ENCODE results near the gene OR5AK2. TPM values are rescaled to one million over a fixed set of nuclear protein-coding genes. Genes with fewer than 3 reads are reported as not detected.

Gene OR5AK2
- total RNA-seq, 1 donor from 2014 or later = not detected

DNA sequence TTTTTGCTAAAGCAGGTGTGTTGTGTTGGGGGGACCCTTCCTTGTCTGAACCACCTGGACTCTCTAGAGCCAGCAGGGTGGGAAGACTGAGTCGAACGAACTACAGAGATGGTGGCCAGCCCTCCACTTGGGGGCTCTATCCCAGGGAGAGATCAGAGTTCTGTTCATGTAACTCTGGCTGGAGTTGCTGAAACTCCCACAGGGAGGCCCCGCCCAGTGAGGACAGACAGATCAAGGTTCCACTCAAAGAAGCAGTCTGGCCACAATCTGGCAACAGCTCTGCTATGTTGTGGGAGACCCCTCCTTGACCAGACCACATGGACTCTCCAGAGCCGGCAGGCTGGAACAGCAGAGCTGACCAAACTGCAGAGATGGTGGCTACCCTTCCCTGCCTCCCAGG, 20.2 kb upstream of the OR5AK2 start:
- DNase-seq (ENCODE audit: low read depth) = no peak
- peak; percentile 72 for FAIRE-seq
- TF ChIP-seq, protein P1, sequence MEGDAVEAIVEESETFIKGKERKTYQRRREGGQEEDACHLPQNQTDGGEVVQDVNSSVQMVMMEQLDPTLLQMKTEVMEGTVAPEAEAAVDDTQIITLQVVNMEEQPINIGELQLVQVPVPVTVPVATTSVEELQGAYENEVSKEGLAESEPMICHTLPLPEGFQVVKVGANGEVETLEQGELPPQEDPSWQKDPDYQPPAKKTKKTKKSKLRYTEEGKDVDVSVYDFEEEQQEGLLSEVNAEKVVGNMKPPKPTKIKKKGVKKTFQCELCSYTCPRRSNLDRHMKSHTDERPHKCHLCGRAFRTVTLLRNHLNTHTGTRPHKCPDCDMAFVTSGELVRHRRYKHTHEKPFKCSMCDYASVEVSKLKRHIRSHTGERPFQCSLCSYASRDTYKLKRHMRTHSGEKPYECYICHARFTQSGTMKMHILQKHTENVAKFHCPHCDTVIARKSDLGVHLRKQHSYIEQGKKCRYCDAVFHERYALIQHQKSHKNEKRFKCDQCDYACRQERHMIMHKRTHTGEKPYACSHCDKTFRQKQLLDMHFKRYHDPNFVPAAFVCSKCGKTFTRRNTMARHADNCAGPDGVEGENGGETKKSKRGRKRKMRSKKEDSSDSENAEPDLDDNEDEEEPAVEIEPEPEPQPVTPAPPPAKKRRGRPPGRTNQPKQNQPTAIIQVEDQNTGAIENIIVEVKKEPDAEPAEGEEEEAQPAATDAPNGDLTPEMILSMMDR (IDR thresholded peaks at IDR 0.05; ENCODE audit: insufficient read depth, low read length, severe bottlenecking) = no peak
- Histone ChIP-seq H3K27me3 (ENCODE audit: control insufficient read depth, insufficient read depth, low read length) (no peaks in the 10 kb centered on the region), H3K36me3 (ENCODE audit: control insufficient read depth, insufficient read depth, low read length) (no peaks in the 10 kb centered on the region), H3K4me3 (ENCODE audit: low read depth, low read length) (no peak overlapping the region)

DNA sequence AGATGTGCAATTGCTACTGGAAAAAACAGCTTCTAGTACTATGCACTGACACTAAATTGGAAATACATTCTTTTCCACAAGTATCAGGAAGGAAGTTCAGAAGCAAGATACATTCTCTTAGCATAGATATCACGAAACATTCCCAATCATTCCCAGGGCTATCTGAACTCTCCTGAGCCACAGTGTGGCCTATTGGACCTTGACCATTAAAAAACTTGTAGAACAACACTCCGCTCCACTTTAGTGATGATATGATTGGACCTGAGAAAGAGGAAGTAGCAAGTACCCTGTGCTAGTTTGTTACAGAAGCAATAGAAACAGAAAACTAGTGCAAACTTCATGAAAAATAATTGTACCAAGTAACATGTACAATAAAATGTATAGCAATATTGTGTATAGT, 11.4 kb upstream of the OR5AK2 start:
- DNase-seq (ENCODE audit: low read depth) = no peak
- TF ChIP-seq, protein P1 (IDR thresholded peaks at IDR 0.05; ENCODE audit: insufficient read depth, low read length, severe bottlenecking) = no peak
- FAIRE-seq = no peak
- Histone ChIP-seq H3K27me3 (ENCODE audit: control insufficient read depth, insufficient read depth, low read length) (no peaks in the 10 kb centered on the region), H3K4me3 (ENCODE audit: low read depth, low read length) (no peak overlapping the region), H3K36me3 (ENCODE audit: control insufficient read depth, insufficient read depth, low read length) (no peaks in the 10 kb centered on the region)

DNA sequence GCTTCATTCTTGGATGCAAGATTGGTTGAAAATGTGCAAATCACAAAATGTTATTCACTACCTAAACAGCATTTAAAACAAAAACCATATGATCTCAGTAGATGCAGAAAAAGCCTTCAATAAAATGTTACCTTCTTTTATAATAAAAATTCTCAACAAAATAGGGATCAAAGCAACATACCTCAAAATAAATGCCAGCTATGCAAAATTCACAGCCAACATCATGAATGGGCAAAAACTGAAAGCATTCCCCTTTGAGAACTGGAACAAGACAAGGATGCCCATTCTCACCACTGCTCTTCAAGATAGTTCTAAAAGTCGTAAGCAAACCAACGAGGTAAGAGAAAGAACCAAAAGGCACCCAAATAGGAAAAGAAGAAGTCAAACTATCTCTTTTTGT, 2.0 kb downstream of the OR5AK2 start:
- Histone ChIP-seq H3K36me3 (ENCODE audit: control insufficient read depth, insufficient read depth, low read length) (no peaks in the 10 kb centered on the region), H3K4me3 (ENCODE audit: low read depth, low read length) (no peak overlapping the region), H3K27me3 (ENCODE audit: control insufficient read depth, insufficient read depth, low read length) (no peaks in the 10 kb centered on the region)
- TF ChIP-seq, protein P1 (IDR thresholded peaks at IDR 0.05; ENCODE audit: insufficient read depth, low read length, severe bottlenecking) = no peak
- FAIRE-seq (no peak), DNase-seq (ENCODE audit: low read depth) (no peak)

DNA sequence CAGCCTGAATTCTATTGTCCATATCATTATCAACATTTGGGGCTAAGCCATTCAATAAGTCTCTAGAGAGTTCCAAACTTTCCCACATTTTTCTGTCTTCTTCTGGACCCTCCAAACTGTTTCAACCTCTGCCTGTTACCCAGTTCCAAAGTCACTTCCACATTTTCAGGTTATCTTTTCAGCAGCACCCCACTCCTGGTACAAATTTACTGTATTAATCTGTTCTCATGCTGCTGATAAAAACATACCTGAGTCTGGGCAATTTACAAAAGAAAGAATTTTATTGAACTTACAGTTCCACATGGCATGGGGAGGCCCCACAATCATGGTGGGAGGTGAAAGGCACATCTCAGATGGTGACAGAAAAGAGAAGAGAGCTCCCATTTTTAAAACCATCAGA, 5.8 kb downstream of the OR5AK2 start:
- no peak for FAIRE-seq
- no peaks in the 10 kb centered on the region for H3K27me3 ChIP-seq (ENCODE audit: control insufficient read depth, insufficient read depth, low read length)
- H3K4me3 ChIP-seq (ENCODE audit: low read depth, low read length) = no peak overlapping the region
- TF ChIP-seq, protein P1 (IDR thresholded peaks at IDR 0.05; ENCODE audit: insufficient read depth, low read length, severe bottlenecking) = no peak
- H3K36me3 ChIP-seq (ENCODE audit: control insufficient read depth, insufficient read depth, low read length) = no peaks in the 10 kb centered on the region
- no peak for DNase-seq (ENCODE audit: low read depth)

DNA sequence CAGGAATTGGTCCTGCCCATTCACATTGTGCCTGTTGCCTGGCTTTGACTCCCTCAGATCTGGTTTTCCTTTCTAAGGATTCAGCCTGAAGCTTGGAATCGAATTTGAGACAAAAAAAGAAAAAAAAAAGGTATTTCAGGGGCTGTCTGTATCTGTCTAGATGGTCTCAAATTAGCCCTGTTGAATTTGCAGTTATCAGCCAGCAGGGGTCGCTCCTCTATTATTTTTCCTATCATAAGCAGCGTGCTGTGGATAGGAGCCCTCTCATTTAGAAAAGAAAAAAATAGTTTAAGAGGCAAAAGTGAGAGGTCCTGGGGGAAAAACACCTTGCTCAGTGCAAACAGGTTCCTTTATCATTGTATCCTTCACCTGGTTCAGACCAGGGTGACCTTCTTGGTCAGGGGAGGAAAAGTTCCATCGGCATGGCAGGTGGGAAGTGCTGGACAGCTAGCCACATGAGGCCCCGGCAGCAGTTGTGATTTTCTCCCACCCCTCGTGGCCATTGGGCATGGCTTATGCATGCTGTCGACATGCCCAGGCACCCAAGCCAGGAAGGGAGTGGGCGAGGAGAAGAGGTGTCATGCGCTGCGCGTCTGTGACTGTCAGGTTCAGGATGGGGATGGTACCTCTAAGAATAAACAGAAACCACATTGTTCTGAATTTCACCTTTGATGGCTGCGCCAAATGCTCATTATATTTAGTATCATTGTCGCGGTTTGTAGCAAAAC, 13.1 kb downstream of the OR5AK2 start:
- TF ChIP-seq, protein P1 (IDR thresholded peaks at IDR 0.05; ENCODE audit: insufficient read depth, low read length, severe bottlenecking) = peak; percentile 20
- no peak for FAIRE-seq
- no peaks in the 10 kb centered on the region for H3K36me3 ChIP-seq (ENCODE audit: control insufficient read depth, insufficient read depth, low read length)
- no peak for DNase-seq (ENCODE audit: low read depth)
- no peaks in the 10 kb centered on the region for H3K27me3 ChIP-seq (ENCODE audit: control insufficient read depth, insufficient read depth, low read length)
- H3K4me3 ChIP-seq (ENCODE audit: low read depth, low read length) = no peak overlapping the region

DNA sequence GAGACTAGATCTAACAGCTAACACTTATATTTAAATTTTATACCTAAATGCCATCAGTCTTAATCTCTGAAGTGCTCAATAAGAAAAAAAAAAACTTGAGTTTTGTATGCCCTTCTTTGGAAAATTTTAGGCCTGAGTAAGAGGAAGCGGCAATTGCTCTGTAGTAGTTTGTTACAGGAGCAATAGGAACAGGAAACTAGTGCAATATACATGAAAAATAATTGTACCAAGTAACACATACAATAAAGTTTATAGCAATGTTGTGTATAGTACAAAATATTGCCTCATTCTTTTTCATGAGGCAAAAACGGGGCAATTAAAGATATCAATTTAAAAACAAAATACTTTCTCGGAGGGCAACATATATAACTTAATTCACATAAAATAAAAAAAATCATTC, 19.7 kb downstream of the OR5AK2 start:
- Histone ChIP-seq H3K36me3 (ENCODE audit: control insufficient read depth, insufficient read depth, low read length) (no peaks in the 10 kb centered on the region), H3K27me3 (ENCODE audit: control insufficient read depth, insufficient read depth, low read length) (no peaks in the 10 kb centered on the region), H3K4me3 (ENCODE audit: low read depth, low read length) (no peak overlapping the region)
- FAIRE-seq = no peak
- TF ChIP-seq, protein P1 (IDR thresholded peaks at IDR 0.05; ENCODE audit: insufficient read depth, low read length, severe bottlenecking) = no peak
- no peak for DNase-seq (ENCODE audit: low read depth)

All from bronchial epithelial cell (primary cell).